Measurements from ENCODE around the gene SIRPA. TPM values are rescaled to one million over a fixed set of nuclear protein-coding genes. Genes with fewer than 3 reads are reported as not detected.

The SIRPA gene
- total and polyA plus RNA-seq, 5 experiments from 2014 or later: 0.04 to 0.86 (median 0.82) TPM; not detected in 2

DNA sequence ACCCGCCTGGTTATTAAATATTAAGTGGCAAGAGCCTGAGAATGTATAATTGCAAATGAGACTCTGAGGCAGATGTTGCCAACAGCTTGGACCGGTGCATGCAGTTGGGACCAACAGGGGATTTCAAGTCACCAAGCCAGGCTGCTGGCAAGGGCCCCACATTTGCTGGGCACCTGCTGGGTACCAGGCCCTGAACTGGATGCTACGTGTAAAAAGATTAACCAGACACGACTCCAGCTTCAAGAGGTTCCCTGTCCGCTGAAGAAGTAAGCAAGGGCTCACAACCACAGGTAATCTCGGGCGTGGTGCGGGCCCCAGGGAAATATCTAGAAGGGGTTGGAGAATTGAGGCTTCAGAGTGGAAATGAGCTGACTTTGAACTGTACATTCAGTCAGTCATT lies 13.2 kb upstream of the SIRPA start:
- peaks cover 2 to 46% (median 14%) of the 10 kb centered on the region in 5 donors for H3K27me3 Mint-ChIP-seq
- H3K36me3 Mint-ChIP-seq: no peaks in the 10 kb centered on the region
- ATAC-seq (no peak), DNase-seq (no peak)
- peak overlapping the region in 1 of 10 donors; percentile 22 for H3K4me3 Mint-ChIP-seq
- no peaks in the 10 kb centered on the region for H3K9me3 Mint-ChIP-seq
- peaks cover 9 to 24% (median 14%) of the 10 kb centered on the region in 4 donors for H3K4me1 Mint-ChIP-seq
- H3K27ac Mint-ChIP-seq: no peak overlapping the region
- POLR2A ChIA-PET: interaction anchor here (0.7 kb wide), 1 partner anchor 500 kb away, joined by 6 read pairs; no protein-coding TSS in a partner anchor

DNA sequence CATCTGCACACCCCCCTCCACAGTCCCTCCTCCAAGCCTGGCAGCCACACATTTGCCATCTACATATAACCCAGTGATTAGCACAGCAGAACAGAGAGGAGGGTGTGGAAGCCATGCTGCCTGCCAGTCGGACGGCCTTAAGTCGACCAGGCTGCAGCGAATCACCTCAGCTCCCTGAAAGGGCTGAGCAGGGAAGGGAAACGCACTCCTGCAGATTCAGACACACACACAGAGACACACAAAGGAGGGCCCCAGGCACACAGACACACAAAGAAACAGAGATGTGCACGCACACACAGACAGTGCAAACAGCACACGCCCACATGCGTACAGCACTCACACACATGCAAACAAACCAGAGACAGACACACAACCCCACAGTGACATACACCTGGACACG lies 11.2 kb upstream of the SIRPA start:
- peaks cover 10 to 63% (median 30%) of the 10 kb centered on the region in 5 donors for H3K27me3 Mint-ChIP-seq
- H3K4me3 Mint-ChIP-seq: no peak overlapping the region
- POLR2A ChIA-PET: no interaction called here
- no peak overlapping the region for H3K27ac Mint-ChIP-seq
- ATAC-seq (no peak), DNase-seq (no peak)
- H3K4me1 Mint-ChIP-seq: peaks cover 8 to 24% (median 14%) of the 10 kb centered on the region in 4 donors
- no peaks in the 10 kb centered on the region for H3K9me3 Mint-ChIP-seq
- peaks cover 0 to 4% (median 0%) of the 10 kb centered on the region in 3 donors for H3K36me3 Mint-ChIP-seq

DNA sequence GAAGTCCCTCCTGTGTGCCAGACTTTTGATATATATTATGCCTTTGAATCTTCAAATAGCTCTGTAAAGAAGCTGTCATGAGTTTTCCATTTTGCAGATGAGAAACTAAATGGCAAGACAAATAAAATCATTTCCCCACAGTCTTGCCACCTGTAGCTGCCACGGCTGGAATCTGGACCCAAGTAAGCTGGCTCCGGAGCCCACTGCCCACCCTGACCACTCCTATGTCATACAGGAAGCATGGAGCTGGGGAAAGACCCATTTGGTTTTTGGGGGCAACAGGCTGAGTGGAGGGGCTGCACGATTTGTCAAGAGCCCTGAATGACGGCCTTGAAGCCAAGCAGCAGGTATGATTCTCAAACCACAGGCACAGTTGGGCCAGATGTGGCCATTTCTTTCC lies 10.0 kb upstream of the SIRPA start:
- no peak overlapping the region for H3K27ac Mint-ChIP-seq
- peaks cover 13 to 65% (median 30%) of the 10 kb centered on the region in 5 donors for H3K27me3 Mint-ChIP-seq
- ATAC-seq: no peak
- no peak overlapping the region for H3K4me3 Mint-ChIP-seq
- DNase-seq: no peak
- POLR2A ChIA-PET: no interaction called here
- H3K4me1 Mint-ChIP-seq: peaks cover 8 to 24% (median 14%) of the 10 kb centered on the region in 4 donors
- no peaks in the 10 kb centered on the region for H3K9me3 Mint-ChIP-seq
- H3K36me3 Mint-ChIP-seq: peaks cover 0 to 4% (median 0%) of the 10 kb centered on the region in 3 donors

DNA sequence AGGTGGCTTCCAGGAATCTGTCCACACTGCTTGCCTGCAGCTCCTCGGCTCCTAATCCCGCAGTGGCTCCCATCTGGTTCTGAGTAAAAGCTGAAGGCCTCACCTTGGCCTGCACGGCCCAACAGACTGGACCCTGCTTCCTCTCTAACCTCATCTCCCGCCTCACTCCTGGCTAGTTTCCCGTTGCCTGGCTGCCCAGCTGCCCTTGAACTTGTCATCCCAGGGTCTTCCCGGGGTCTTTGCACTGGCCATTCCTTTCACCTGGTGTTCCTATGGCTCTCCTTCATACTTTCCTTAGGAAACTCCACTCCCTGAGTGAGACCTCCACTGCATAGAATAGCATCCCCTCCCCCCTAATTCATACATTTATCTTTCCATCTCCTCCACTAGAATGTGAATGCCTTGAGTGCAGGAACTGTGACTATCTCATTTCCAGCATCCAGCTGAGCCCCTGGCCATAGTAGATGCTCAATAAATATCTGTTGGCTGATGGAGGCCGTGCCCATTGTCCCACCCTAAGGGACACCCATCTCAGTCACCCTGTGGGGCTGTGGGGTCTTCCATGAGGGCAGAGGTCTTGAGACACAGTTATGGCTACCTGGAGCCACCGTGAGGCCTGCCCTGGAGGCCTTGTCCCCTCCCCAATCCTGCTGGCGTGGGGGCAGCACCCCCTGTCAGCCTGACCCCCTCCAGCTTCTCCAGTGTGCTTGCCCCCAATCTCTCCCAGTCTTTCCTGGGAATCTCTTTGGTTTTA lies 9.1 kb upstream of the SIRPA start:
- Mint-ChIP-seq H3K4me1 (peaks cover 5 to 24% (median 14%) of the 10 kb centered on the region in 4 donors), H3K27me3 (peaks cover 14 to 67% (median 31%) of the 10 kb centered on the region in 5 donors), H3K4me3 (no peak overlapping the region), H3K9me3 (no peaks in the 10 kb centered on the region), H3K36me3 (peaks cover 0 to 4% (median 0%) of the 10 kb centered on the region in 3 donors), H3K27ac (no peak overlapping the region)
- DNase-seq: no peak
- no peak for ATAC-seq
- POLR2A ChIA-PET: no interaction called here

DNA sequence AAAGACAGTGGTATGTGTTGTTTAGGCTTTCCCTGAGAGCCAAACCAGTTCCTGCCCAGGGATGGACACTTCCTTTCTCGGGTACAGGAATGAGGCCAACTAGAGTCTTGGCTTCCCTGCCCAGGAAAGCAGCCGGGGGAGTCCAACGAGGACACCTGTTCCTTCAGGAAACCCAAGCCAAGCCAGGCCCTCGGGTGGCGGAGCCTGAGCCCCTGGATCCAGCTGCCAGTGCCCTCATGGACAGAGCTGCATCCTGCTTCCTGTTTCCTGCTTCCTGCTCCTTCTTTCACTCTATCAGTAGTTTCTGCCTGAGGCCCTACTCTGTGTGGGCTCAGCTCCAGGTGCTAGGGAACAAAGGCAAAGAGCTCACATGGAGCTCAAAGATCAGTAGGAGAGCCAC lies 7.9 kb upstream of the SIRPA start:
- no peaks in the 10 kb centered on the region for H3K9me3 Mint-ChIP-seq
- H3K27ac Mint-ChIP-seq: peak overlapping the region in 1 of 10 donors; percentile 4
- H3K4me3 Mint-ChIP-seq: no peak overlapping the region
- peaks cover 0 to 4% (median 0%) of the 10 kb centered on the region in 3 donors for H3K36me3 Mint-ChIP-seq
- DNase-seq (peak in 1 of 10 donors; percentile 31), ATAC-seq (no peak)
- POLR2A ChIA-PET: no interaction called here
- peaks cover 24 to 69% (median 42%) of the 10 kb centered on the region in 5 donors for H3K27me3 Mint-ChIP-seq
- peaks cover 5 to 16% (median 13%) of the 10 kb centered on the region in 4 donors for H3K4me1 Mint-ChIP-seq

DNA sequence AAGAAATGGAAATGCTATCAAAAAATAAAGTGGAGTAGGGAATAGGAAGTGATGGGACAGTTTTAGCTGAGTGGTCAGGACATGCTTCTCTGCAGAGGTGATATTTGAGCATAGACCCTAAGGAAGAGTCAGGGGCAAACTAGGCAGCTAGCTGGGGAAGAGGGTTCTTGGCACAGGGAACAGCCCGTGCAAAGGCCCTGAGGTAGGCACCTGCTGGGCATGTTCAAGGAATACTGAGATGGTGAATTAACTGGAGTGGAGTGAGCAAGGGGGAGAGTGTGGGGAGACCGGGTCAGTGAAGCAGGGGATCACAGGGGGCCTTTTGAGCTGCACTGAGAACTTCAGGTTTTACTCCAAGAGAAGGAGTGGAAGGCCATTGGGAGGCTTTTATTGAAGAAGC lies 7.5 kb upstream of the SIRPA start:
- no peaks in the 10 kb centered on the region for H3K9me3 Mint-ChIP-seq
- ATAC-seq: no peak
- no peak for DNase-seq
- peaks cover 5 to 15% (median 13%) of the 10 kb centered on the region in 4 donors for H3K4me1 Mint-ChIP-seq
- POLR2A ChIA-PET: no interaction called here
- no peak overlapping the region for H3K4me3 Mint-ChIP-seq
- peaks cover 0 to 4% (median 0%) of the 10 kb centered on the region in 3 donors for H3K36me3 Mint-ChIP-seq
- H3K27me3 Mint-ChIP-seq: peaks cover 28 to 72% (median 46%) of the 10 kb centered on the region in 5 donors
- peak overlapping the region in 1 of 10 donors; percentile 4 for H3K27ac Mint-ChIP-seq

DNA sequence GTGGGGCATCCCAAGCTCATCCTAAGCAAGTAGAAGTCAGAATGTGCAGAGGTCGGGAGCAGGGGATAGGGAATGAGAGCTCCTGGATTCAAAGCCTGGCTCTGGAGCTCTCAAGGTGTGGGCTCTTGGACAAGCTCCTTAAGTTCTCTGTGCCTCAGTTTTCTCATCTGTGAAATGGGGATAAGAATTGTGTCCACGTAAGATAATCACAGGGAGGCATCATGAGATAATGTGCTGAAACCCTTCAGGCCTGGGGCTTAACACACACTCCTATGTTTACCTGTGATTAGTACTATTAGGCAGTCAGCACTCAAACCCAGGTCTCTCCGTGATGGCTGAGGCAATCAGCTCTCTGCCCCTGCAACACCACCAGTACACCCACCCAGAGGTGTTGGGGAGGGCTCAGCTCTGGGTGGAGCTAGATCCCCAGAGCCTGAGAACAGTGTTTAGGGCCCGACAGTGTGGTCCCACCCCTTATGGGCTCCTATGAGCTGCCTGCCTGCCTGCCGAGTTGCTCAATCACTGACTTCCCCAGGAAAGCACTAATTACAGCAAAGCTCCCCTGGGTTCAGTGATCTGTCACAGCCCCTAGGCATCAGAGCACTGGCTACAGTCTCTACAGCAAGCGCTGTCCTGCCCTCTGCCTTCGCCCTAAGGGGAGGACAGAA lies 6.3 kb upstream of the SIRPA start:
- H3K36me3 Mint-ChIP-seq: peaks cover 0 to 4% (median 0%) of the 10 kb centered on the region in 3 donors
- no peaks in the 10 kb centered on the region for H3K9me3 Mint-ChIP-seq
- peaks cover 3 to 8% (median 6%) of the 10 kb centered on the region in 4 donors for H3K4me1 Mint-ChIP-seq
- no peak for DNase-seq
- H3K4me3 Mint-ChIP-seq: no peak overlapping the region
- ATAC-seq: no peak
- peaks cover 30 to 82% (median 53%) of the 10 kb centered on the region in 5 donors for H3K27me3 Mint-ChIP-seq
- POLR2A ChIA-PET: no interaction called here
- no peak overlapping the region for H3K27ac Mint-ChIP-seq

DNA sequence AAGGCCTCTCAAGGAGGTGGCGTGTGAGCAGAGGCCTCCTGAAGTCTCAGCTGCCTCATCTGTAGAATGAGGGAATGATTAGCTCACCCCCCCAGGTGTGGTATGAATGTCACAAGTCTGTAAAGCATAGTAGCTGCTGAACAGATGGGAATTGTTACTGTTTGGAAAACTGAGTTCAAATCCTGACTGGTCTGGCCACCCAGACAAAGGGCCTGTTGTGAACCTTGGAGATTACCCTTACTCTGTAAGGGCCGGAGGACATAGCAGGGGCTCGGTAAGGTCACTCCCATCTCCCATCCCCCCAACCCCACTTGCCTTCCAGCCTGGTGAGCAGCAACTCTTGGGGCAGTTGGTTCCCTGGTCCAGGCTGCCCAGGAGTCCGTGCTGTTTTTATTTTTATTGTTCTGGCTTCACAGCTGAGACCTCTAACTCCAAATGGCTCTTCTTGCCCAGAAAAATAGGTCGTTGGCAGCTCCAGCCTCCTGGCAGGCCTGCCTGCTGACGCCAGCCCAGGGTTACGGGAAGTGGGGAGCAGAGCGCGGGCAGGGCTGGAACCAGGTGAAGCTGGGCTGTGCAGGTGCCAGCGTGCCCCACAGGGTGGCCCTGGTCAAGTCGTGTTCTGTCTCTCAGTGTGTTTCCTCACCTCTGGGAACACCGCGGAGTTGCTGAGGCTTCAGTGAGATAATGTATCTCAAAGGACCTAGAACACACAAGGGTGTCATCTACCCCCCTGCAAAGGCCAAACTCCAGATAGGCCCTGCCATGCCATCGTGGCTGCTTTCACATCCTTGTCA lies 4.5 kb upstream of the SIRPA start:
- Mint-ChIP-seq H3K9me3 (no peaks in the 10 kb centered on the region), H3K36me3 (peaks cover 0 to 4% (median 0%) of the 10 kb centered on the region in 3 donors), H3K4me3 (no peak overlapping the region), H3K4me1 (peaks cover 1 to 15% (median 5%) of the 10 kb centered on the region in 4 donors), H3K27ac (peak overlapping the region in 1 of 10 donors; percentile 35), H3K27me3 (peaks cover 32 to 87% (median 52%) of the 10 kb centered on the region in 5 donors)
- POLR2A ChIA-PET: no interaction called here
- DNase-seq (no peak), ATAC-seq (no peak)

DNA sequence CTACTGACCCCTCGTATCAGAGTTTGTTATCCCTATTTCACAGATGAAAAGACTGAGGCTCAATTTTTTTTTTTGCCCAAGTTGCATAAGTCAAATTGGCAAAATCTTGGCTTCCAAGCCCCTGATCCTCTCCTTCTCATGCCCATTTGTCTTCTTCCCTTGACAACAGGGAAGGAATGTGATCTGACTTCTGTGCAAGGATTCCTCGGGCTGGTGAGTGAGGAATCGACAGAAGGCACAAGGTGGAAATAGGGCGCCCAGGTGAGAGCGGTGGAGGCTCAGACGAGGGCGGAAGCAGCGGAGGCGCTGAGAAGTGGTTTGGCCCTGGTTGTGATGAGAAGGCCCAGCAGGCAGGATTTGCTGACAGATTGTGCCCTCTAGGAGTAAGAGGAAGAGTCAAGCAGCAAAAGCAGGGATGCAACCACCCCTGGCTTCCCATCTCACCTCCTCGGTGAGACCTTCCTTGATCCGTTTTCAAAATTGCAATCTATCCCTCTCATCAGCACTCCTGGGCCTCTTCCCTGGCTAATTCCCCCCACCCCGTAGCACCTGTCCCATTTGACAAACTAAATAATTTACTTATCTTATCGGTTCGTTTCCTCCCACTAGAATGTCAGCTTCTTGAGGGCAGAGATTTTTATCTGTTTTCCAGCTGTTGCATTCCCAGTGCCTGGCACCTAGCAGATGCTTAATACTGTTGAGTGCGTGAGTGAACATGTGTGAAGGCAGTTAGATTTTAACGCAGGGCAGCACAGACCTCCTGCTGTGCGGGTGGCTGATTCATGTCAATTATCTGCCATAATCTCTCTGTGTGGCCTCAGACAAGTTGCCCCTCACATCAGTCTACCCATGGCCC lies 3.7 kb upstream of the SIRPA start:
- peaks cover 0 to 4% (median 0%) of the 10 kb centered on the region in 3 donors for H3K36me3 Mint-ChIP-seq
- ATAC-seq: no peak
- POLR2A ChIA-PET: no interaction called here
- H3K9me3 Mint-ChIP-seq: no peaks in the 10 kb centered on the region
- no peak for DNase-seq
- peak overlapping the region in 1 of 10 donors; percentile 46 for H3K27ac Mint-ChIP-seq
- peaks cover 37 to 87% (median 55%) of the 10 kb centered on the region in 5 donors for H3K27me3 Mint-ChIP-seq
- H3K4me3 Mint-ChIP-seq: no peak overlapping the region
- H3K4me1 Mint-ChIP-seq: peaks cover 3 to 19% (median 9%) of the 10 kb centered on the region in 4 donors

DNA sequence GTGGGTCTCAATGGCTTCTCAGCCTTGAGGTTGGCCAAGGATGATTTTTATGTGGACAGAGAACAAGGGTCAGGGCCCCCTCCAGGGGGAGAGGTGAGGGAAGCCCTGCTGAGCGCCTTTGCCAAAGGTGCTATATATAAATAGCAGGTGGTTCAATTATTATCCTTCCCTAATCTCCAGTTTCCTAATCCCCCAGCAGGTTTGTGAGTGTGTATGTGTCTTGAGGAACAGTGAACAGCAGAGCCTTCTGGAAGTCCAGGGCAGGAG lies 3.2 kb upstream of the SIRPA start:
- H3K9me3 Mint-ChIP-seq: no peaks in the 10 kb centered on the region
- H3K36me3 Mint-ChIP-seq: peaks cover 0 to 4% (median 0%) of the 10 kb centered on the region in 3 donors
- no peak for ATAC-seq
- H3K4me3 Mint-ChIP-seq: peak overlapping the region in 1 of 10 donors; percentile 42
- H3K27ac Mint-ChIP-seq: no peak overlapping the region
- peaks cover 41 to 91% (median 61%) of the 10 kb centered on the region in 5 donors for H3K27me3 Mint-ChIP-seq
- POLR2A ChIA-PET: no interaction called here
- peaks cover 3 to 19% (median 11%) of the 10 kb centered on the region in 4 donors for H3K4me1 Mint-ChIP-seq
- no peak for DNase-seq

DNA sequence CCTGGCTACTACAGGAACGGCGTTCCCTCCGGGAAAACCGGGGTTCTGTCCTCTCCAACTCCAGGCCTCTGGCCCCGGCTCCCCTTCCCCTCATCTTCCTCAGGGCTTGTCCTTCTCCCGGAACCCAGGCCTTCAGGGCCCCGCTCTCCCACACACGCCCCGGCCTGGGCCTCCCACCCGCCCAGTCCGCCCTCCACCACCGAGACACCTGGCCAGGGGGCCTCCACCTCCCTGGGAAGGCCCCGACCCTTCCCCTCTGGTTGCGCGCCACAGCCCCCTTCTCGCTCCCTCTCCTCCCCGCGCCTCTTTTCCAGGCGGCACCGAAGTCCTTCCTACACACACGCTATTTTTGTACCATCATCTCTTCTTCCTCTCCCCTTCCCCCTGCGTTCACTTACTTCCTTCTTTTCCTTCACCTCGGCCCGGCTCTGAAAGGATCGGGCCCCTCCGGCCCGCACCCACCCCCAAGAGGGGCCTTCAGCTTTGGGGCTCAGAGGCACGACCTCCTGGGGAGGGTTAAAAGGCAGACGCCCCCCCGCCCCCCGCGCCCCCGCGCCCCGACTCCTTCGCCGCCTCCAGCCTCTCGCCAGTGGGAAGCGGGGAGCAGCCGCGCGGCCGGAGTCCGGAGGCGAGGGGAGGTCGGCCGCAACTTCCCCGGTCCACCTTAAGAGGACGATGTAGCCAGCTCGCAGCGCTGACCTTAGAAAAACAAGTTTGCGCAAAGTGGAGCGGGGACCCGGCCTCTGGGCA lies 1.3 kb upstream of the SIRPA start:
- no peak overlapping the region for H3K27ac Mint-ChIP-seq
- no peaks in the 10 kb centered on the region for H3K9me3 Mint-ChIP-seq
- ATAC-seq (no peak), DNase-seq (no peak)
- H3K36me3 Mint-ChIP-seq: no peaks in the 10 kb centered on the region
- peaks cover 3 to 33% (median 12%) of the 10 kb centered on the region in 4 donors for H3K4me1 Mint-ChIP-seq
- H3K27me3 Mint-ChIP-seq: peaks cover 41 to 89% (median 56%) of the 10 kb centered on the region in 5 donors
- POLR2A ChIA-PET: no interaction called here
- H3K4me3 Mint-ChIP-seq: peak overlapping the region in 8 of 10 donors; percentile 4 to 82 (median 54)
